GM21529 (cell line): ENCODE measurements around the gene HAUS1.
"Not testable (repeated sequence)": the region's sequence is repeated elsewhere in the genome, so short reads cannot be mapped to it uniquely, and the experiment has no call there.

Experiments used
- ATAC-seq: cut with Tn5 transposase; IDR thresholded peaks from one replicate; pipeline ENCODE4 v1.9.1; 2021; ENCODE audit not compliant: unreplicated experiment

HAUS1 gene

DNA sequence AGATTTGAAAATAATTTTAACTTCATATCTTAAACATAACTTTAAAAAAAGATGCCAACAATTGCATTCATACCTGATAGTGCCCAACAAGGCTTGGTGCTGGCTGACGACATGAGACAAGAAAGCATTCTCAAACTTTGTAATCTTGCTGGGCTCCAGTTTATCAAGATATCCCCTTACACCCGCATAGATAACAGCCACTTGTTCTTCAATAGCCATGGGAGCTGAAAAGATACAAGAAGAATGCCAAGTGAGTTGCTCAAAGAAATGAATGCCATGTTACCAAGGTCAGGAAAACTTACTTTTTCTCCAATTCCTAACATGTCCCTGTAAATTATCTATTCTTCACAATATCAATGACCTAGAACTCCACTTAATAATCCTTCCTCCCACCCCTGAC, 19.8 kb upstream of the HAUS1 start:
- ATAC-seq, result no peak

DNA sequence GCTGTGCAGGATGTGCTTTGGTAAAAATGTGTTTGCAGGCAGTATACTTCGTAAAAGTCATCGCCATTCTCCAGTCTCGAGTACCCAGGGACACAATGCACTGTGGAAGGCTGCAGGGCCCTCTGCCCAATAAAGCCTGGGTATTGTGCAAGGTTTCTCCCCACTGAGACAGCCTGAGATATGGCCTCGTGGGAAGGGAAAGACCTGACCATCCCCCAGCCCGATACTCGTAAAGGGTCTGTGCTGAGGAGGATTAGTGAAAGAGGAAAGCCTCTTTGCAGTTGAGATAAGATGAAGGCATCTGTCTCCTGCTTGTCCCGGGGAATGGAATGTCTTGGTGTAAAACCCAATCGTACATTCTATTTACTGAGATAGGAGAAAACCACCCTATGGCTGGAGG, 15.7 kb upstream of the HAUS1 start:
- ATAC-seq, result not testable (repeated sequence)

DNA sequence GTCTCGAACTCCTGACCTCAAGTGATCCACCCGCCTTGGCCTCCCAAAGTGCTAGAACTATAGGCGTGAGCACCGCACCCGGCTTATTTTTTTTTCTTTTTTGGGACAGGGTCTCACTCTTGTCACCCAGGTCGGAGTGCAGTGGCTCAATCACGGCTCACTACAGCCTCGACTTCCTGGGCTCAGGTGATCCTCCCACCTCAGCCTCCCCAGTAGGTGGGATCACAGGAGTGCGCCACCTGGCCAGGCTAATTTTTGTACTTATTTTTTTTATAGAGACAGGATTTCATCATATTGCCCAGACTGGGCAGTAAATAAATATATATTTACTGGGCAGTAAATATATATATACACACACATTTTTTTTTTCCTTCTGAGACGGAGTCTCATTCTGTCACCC, 8.7 kb upstream of the HAUS1 start:
- no peak for ATAC-seq

DNA sequence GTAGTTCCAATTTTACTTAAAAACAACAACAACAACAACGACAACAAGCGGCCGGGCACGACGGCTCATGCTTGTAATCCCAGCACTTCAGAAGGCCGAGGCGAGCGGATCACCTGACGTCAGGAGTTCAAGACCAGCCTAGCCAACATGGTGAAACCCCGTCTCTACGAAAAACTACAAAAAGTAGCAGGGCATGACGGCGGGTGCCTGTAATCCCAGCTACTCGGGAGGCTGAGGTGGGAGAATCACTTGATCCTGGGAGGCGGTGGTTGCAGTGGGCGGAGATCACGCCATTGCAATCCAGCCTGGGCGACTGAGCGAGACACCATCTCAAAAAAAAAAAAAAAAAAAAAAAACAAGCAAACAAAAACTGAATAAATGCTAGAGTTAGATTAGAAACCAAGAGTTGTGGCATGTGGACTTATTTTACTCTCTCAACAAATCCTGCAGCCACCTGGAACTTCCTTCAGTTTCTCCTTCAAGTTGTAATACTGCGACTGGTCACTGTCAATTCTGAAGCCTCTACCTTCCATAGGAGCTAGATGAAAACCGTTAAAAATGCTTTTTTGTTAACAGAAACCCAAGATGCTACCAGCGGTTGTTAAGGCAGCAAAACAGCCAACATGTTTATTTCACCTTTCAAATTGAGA, 7.4 kb upstream of the HAUS1 start:
- ATAC-seq, result peak; percentile 33

DNA sequence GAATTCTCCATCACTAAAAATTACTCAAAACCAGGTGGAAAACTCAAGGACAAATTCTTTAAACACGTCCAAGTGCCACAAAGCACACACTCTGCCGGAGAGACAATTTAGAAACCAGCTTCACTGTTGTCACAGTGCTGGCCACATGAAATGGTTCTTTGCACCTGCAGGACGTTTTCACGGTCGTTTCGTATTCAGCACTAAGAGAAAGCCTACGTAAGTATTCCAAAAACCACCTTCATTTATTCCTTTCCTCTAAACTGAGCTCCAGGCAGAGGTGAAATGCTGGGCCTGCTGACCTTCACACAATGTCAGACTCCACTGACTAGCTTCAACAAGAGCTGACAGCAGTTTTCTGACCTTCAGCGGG, 6.8 kb upstream of the HAUS1 start:
- ATAC-seq, result peak; percentile 27

DNA sequence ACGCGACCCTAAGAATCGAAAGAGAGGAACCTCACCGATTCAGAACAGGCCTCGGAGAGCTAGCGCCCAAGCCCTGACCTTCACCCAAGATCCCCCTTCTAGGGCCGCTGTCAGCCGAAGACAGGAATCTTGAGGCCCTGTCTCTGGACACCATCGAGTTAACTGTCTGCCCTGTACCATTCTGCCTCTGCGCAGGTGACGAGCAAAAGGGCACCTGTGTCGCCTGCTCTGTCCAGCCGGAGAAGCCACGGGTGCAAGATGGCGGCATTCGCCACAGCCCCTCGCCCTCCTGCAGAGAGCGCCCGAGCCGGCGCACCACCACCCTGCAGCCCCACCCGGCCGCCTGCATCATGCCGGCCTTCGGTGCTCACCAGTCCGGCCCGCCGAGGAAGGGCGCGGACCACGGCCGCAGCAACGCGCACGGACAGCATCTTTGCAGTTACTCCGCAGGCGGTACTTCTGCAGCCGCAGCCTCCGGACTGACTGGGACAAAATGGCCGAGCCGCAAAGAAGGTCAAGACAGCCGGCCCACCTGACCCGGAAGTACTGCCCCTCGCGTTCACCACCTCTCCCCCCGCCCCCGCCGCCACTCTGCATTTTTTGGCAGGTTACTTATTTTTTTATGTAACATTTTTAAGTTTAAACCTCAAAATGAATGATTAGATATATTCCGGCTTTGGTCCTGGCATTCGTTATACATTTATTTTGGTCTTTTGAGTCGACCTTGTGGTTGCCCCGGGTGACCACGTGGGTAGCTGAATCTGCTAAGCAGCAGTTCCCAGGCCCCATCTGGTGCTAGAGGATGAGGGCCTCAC, 6.2 kb upstream of the HAUS1 start, which contains the start of gene ATP5F1A:
Gene ATP5F1A (minus strand): TSS at position 496 of the 815 bp plus-strand sequence. CDS start 65 bp downstream, at position 431.
- peak; percentile 82 for ATAC-seq

DNA sequence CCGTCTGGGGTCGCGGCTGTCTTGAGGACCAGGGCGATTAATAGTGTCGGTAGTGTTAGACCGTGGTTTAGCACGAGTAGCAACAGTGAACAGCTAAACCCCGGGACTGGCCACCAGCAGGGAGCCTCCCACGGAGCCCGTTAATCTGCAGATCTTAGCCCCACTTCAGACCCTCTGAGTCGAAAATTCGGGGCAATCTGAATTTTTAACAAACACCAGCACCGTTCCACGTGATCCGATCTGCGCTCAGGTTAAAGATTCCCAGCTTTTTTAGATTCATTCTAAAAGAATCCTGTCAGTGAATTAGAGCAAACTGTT, 5.6 kb upstream of the HAUS1 start:
- ATAC-seq, result peak; percentile 2

DNA sequence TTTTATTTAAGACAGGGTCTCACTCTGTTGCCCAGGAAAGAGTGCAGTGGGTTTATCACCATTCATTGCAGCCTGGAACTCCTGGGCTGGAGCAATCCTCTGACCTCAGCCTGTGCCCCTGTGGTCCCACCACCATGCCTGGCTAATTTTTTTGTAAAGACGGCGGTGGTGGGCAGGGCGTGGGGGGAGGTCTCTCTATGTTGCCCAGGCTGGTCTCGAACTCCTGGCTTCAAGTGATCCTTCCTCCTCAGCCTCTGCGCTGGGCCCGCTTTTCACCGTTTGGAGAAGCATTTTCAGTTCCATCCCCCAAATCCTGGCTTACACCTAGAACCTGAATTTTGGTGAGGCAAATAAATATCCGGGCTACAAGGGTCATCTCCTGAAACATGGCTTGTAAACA, 4.7 kb upstream of the HAUS1 start:
- no peak for ATAC-seq

DNA sequence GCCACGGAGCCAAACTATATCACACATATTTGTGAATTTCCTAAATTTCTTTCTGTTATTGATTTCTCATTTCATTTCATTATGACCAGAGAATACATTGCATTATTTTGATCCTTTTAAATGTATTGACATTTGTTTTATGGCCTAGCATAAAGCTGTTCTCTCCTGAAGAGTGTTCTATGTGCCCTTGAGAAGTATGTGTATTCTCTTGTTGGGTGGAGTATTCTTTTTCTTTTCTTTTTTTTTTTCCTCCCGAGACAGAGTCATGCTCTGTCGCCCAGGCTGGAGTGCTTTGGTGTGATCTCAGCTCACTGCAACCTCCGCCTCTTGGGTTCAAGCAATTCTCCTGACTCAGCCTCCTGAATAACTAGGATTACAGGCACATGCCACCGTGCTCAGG, 5.2 kb downstream of the HAUS1 start:
- ATAC-seq, result no peak

DNA sequence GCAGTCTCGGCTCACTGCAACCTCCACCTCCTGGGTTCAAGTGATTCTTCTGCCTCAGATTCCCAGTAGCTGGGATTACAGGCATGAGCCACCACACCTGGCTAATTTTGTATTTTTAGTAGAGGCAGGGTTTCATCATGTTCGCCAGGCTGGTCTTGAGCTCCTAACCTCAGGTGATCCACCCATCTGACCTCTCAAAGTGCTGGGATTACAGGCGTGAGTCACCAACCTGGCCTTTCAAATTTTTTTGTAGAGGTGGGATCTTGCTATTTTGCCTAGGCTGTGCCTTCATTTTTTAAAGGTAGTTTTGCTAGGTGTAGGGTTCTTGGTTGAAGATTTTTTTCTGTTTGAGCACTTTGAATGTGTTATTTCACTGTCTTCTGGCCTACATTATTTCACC, 6.2 kb downstream of the HAUS1 start:
- no peak for ATAC-seq

DNA sequence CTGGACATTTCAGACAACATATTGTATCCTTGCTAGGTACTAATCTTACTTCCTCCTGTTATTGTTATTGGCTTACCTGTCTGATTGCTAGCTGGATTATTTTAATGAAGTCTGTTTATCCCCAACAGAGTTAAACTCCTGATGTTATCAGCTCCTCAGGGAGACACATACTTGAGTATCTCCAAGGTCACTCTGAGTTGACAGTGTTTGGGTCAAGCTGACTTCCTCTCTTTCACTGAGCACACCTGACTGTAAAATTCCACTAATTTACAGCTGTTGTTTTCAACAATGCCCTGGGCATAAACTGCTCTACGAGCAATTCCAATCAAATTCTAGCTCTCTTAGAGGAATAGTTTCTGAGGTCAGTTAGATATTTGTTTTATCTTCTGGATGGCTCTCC, 9.6 kb downstream of the HAUS1 start:
- no peak for ATAC-seq

DNA sequence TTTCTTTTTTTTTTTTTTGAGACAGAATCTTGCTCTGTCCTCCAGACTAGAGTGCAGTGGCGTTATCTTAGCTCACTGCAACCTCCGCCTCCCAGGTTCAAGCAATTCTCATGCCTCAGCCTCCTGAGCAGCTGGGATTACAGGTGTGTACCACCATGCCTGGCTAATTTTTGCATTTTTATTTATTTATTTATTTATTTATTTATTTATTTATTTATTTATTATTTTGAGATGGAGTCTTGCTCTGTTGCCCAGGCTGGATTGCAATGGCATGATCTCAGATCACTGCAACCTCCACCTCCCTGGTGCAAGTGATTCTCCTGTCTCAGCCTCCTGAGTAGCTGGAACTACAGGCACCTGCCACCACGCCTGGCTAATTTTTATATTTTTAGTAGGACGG, 22.4 kb downstream of the HAUS1 start:
- not testable (repeated sequence) for ATAC-seq

DNA sequence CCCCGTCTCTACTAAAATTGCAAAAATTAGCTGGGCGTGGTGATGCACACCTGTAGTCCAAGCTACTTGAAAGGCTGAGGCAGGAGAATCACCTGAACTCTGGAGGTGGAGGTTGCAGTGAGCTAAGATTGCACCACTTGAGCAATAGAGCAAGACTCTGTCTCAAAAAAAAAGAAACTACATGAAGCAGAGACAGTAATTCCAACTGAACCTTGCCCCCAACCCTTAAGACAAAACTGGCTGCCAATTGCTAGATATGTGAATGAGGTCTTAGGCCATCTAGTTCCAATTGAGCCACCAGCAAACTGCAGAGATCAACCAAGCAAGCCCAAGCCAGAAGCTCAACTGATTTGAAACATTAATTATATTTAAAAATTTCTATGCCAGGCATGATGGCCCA, 25.9 kb downstream of the HAUS1 start:
- no peak for ATAC-seq

DNA sequence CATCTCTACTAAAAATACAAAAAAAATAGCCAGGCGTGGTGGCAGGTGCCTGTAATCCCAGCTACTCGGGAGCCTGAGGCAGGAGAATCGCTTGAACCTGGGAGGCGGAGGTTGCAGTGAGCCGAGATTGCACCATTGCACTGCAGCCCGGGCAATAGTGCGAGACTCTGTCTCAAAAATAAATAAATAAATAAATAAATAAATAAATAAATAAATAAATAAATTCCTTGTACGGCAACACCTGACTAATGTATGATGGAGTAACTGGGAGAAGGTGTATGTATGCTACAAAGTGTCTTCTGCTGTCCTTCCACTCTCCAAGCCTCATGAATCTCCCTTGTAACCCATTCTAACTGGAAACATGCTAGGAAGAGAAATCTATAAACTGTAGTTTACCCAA, 26.4 kb downstream of the HAUS1 start:
- not testable (repeated sequence) for ATAC-seq

DNA sequence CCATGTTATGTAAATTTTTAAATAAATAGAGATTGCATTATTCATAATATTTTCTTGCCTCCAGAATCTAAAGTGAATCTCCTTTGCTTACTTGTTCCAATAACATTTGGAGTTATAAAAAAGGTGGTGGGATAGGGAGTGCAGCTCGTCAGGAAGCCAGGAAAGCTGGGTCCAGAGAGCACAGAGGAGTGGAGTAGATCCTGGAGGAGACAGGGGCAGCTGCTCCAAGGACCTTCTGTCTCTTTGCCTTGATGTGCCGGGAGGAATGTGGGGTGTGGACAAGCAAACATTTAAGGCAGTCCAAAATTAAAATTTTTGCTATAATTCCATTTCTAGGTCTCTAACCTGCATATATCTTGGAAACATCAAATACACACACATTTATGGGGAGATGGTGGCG, 29.3 kb downstream of the HAUS1 start:
- no peak for ATAC-seq

DNA sequence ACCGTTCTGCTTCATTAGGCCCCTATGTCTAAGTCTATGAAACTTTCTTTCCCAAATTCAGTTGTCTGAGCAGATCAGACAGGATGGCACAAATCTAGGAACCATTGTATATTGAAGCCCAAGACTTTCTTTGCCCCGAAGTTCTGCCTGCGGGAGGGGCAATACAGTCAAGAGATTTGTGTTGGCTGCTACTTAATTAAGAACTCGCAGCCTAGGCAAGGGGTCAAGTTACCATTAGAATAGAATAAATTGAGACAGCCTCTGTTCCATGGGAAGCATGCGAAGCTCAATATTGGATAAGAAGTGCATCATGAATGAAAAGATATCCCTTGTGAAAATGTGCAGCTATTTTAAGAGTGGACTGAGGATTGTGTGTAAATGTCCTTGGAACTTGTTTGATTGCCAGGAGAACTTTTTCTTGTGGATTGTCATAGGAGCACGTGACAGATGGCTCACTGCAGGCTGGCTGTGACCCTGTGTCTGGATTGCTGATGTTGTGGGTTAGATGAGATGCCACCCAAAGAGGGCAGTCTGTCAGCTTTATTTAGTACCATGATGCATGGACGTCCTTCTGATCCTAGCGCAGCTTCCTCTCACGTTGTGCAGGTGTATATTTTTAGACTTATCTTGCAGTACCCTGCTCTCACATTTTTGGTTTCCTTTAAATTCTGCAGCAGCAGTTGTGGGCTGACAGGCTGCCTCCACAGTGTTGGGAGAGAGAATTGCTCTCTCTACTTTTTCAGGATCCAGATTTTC, 30.9 kb downstream of the HAUS1 start:
- ATAC-seq, result no peak

DNA sequence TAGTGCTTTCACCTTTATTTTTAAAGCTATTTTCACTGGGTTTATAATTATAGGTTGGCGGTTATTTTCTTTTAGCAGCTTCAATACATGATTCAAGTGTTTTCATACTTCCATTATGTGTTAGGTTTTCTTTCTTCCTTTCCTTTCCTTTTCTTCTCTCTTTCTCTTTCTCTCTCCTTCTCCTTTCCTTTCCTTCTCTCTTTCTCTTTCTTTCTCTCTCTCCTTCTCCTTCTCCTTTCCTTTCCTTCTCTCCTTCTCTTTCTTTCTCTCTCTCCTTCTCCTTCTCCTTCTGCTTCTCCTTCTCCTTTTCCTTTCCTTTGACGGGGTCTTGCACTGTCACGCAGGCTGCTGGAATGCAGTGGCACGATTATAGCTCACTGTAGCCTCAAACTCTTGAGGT, 36.0 kb downstream of the HAUS1 start:
- ATAC-seq, result no peak

DNA sequence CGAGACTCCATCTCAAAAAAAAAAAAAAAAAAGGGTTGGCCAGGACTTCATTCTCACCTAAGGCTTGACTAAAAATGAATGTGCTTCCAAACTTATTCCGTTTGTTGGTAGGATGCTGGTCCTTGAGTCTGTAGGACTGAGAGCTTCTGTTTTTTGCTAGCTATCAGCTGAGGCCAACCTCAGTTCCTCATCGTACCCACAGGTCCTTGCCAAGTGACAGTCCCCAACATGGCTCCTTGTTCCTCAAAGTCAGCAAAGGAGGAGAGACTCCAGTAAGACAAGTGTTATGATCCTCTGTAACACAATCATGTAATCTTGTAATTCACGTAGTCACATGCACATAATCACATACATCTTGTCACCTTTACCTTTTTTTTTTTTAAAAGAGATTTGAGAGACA, 37.0 kb downstream of the HAUS1 start:
- ATAC-seq, result no peak

DNA sequence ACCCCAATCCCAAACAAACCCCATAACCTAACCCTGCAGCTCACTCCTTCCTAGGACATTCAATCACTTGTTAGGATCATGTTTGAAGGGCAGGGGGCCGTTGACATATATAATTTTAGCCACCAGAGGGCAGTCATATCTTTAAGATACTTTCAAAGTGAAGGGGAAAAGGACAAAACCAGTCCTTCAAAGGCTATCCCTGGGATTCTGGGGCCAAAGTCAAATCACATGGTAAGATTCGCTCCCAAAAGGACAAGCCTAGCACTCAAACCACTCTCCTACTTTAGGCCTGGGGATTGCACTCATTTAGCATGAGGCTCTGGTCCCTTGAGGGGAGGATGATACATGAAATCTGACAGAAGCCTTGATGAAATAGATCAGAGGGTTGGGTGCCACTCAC, 44.6 kb downstream of the HAUS1 start:
- ATAC-seq, result no peak

DNA sequence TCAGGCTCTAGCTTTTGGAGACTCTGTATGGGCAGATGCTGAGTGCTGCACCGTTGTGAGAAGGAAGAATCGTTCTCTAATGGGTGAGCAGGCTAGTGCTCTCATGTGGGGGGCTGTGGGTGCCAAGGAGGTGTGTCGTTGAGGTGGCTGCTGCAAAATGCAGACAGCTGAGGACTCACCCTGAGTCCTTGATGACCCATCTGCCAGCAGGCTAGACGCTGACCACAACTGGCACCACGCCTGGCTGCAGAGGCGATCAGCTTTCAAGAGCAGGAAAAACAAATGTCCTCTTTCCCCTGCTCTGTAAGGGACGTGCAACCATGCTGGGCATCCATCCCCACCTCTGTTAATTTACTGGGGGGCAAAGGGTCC, 48.2 kb downstream of the HAUS1 start:
- no peak for ATAC-seq

DNA sequence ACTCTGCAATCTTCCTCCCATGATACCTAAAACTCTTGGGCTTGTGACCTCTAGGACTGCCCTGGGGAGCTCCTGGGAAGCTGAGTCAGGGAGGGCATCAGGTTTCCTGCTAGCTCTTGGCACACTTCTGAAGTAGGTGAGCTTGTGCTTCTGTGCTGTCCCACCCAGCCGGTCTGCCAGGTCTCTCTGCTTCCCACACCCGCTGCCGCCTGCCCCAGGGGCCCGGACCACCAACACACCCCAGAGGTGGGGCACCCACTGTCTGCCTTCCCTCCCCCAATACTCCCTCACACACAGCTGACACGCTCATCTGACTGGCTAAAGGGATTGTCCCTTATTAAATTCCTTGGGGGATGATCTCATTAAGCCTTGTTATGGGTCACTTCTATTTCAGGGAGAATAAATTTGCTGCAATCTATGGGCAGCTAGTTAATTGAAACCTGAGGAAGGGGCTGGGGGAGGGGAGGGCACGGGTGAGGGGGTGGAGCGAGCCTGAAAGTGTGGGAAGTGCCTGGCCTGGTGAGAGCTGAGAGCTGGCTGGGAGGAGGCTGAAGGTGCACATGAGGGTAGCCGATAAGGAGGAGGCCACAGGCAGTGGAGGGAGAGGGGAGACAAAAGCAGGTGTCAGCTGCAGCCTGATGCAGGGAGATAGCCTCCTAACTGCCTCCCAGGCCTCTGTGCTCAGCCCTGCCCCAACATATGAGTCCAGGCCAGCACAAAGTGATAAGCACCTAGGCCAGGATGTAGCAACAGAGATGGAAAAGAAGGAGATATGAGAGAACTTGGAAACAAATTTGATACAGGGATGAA, 48.8 kb downstream of the HAUS1 start:
- no peak for ATAC-seq
